ENCODE results near the gene MAP7D1.

GRCh38 chr1:36111151-36111550, 44.8 kb upstream of the MAP7D1 start:
- TF ChIP-seq CTCF (conservative IDR thresholded peaks at IDR 0.05 in 1 of 2, IDR thresholded peaks at IDR 0.05 in 1 of 2; ENCODE audit: low read depth in 1 of 2, low read length in 2 of 2) (no peak), EZH2 (IDR thresholded peaks at IDR 0.05; ENCODE audit: low read length, missing control alignments) (no peak)
